Activated naive CD8-positive, alpha-beta T cell treated with anti-CD3 and anti-CD28 coated beads for 36 hours (primary cell): ENCODE measurements around the gene ZNF366. TPM values are rescaled to one million over a fixed set of nuclear protein-coding genes. Genes with fewer than 3 reads are reported as not detected.

Experiments
- DNase-seq: peaks from one replicate; pipeline ENCODE4 v3.0.0; 2021
- H3K27ac Mint-ChIP-seq: one replicate; pipeline ENCODE4 v1.8.0; 2022; ENCODE audit warnings: mild to moderate bottlenecking, moderate library complexity, mixed read lengths
- H3K27me3 Mint-ChIP-seq: one replicate; pipeline ENCODE4 v1.8.0; 2022; ENCODE audit warnings: mild to moderate bottlenecking, mixed read lengths
- H3K36me3 Mint-ChIP-seq: one replicate; pipeline ENCODE4 v1.8.0; 2021; ENCODE audit warnings: mild to moderate bottlenecking, mixed read lengths
- H3K4me1 Mint-ChIP-seq: one replicate; pipeline ENCODE4 v1.8.0; 2021; ENCODE audit warnings: mixed read lengths
- H3K4me3 Mint-ChIP-seq: one replicate; pipeline ENCODE4 v1.8.0; 2022; ENCODE audit warnings: mild to moderate bottlenecking, moderate library complexity, mixed read lengths
- H3K9me3 Mint-ChIP-seq: one replicate; pipeline ENCODE4 v1.8.0; 2022; ENCODE audit warnings: mixed read lengths
- total RNA-seq, 2 experiments: library from RNA; stranded (reverse); gene quantifications; one replicate each; pipeline ENCODE4 v1.2.3, GENCODE V29; 2021

The ZNF366 gene
- total RNA-seq, 2 experiments from 2014 or later = not detected

DNA sequence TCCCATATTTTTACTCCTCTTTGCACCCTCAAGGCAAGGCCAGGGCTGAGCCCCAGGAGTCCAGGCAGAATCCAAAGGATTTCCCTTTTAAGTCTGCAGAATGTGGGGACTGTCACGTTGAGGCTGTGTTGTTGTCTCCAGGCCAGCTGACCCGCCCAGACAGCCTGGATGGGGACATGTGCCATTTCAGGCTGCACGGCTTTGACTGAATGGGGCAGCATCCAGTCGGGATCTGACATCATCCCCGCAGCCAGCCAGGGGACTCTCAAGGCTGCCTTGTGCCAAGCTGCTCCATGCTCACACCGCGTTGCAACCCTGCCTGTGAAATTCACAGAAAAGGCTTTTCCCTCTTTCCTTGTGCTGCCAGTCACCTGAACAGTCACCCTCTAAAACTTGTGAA lies 2.2 kb upstream of the ZNF366 start:
- Mint-ChIP-seq H3K27me3 (peaks cover 29% of the 10 kb centered on the region), H3K4me3 (no peak overlapping the region), H3K9me3 (no peaks in the 10 kb centered on the region), H3K4me1 (peaks cover 12% of the 10 kb centered on the region), H3K27ac (no peak overlapping the region), H3K36me3 (no peaks in the 10 kb centered on the region)
- no peak for DNase-seq

DNA sequence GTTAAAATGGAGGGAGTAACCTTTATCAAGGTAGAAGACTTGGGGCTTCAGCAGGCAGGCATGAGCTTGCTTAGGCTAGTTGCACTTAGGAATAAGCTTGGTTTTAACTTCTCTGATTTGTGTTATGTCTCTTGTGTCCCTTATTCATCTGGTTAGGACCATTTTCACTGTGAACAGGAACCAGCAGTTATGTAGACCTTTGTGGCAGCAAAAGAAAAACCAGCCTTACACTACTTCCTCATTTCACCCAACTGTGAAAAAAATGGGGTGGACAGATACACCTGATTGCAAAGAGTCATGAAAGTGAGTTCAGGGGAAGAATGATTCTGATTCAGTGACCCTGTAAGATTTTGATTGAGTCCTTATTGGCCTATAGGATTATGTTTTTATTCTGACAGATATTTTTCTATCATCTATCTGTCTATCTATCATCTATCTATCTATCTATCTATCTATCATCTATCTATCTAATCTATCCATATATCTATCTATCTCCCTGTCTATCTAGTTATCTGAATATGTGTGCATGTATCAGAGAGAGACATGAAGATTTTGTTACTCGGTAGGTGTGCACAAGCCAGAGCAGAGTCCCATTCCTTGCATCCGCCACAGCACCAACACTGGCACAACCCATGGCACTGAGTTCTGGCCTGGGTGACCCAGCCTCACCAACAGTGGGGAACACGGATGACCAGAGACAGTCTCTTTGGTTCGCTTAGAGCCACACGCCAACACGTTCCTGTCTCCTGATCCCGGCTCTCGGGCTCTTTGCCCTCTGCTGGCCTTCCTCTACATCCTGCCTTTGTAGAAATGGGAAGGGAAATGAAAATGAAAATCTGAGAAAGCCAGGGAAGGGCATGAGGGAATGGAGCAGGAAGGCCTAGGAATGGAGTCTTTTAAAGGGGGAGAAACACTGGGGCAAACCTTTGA lies 1.3 kb upstream of the ZNF366 start:
- Mint-ChIP-seq H3K4me1 (peaks cover 12% of the 10 kb centered on the region), H3K4me3 (no peak overlapping the region), H3K36me3 (no peaks in the 10 kb centered on the region), H3K27me3 (peaks cover 29% of the 10 kb centered on the region), H3K9me3 (no peaks in the 10 kb centered on the region), H3K27ac (no peak overlapping the region)
- no peak for DNase-seq

DNA sequence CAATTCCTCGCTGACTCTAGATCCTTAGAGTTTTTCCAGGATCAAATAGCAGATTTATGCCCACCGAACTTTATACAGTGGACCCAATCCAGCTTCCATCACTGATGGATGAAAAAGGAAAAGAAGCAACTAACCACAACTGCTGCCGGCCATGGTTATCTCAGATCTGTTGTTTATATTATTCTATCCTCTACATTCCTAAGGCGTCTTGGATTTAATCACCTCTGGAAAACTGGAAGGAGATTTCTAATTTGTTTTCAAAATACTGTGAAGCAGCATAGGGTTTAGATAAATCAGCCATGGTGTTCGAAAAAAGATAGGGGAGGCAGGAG lies 663 bp upstream of the ZNF366 start:
- Mint-ChIP-seq H3K9me3 (no peaks in the 10 kb centered on the region), H3K27ac (no peak overlapping the region), H3K4me1 (peaks cover 12% of the 10 kb centered on the region), H3K27me3 (peaks cover 29% of the 10 kb centered on the region), H3K4me3 (no peak overlapping the region), H3K36me3 (no peaks in the 10 kb centered on the region)
- no peak for DNase-seq

GRCh38 chr5:72506158-72506549 lies 1.1 kb downstream of the ZNF366 start:
- H3K36me3 Mint-ChIP-seq = no peaks in the 10 kb centered on the region
- DNase-seq = no peak
- H3K27me3 Mint-ChIP-seq = peaks cover 21% of the 10 kb centered on the region
- peaks cover 8% of the 10 kb centered on the region for H3K4me1 Mint-ChIP-seq
- no peak overlapping the region for H3K27ac Mint-ChIP-seq
- H3K9me3 Mint-ChIP-seq = no peaks in the 10 kb centered on the region
- H3K4me3 Mint-ChIP-seq = no peak overlapping the region

DNA sequence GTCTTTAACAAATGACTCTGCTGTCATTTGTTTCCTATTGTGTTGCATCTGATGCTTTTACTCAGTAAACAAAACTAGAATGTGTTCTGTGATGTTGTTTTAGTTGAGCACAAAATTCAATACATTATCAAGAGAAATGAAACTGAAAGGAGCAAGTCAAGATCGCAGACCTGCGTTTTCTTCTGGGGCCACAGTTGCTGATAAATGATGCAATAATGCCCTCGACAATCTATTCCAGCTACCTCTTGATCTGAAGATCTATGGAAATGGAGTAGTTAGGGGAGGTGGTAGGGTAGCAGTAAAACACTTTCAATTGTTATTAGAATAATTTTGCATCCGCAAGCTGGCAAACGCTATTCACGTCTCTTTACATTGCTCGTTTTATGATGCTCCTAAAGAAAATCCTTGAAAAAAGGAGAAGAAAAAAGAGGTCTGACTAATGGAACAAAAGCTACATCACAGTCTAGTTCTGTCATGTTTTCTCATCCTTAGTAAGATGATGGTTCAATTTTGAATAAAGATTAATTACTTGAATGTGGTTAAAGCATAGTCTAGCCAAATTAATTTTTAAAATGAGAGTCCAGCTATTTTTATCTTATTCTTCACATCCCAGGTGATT lies 1.6 kb downstream of the ZNF366 start:
- no peak overlapping the region for H3K27ac Mint-ChIP-seq
- DNase-seq = no peak
- peaks cover 21% of the 10 kb centered on the region for H3K27me3 Mint-ChIP-seq
- H3K9me3 Mint-ChIP-seq = no peaks in the 10 kb centered on the region
- no peak overlapping the region for H3K4me3 Mint-ChIP-seq
- H3K4me1 Mint-ChIP-seq = peaks cover 5% of the 10 kb centered on the region
- H3K36me3 Mint-ChIP-seq = no peaks in the 10 kb centered on the region

DNA sequence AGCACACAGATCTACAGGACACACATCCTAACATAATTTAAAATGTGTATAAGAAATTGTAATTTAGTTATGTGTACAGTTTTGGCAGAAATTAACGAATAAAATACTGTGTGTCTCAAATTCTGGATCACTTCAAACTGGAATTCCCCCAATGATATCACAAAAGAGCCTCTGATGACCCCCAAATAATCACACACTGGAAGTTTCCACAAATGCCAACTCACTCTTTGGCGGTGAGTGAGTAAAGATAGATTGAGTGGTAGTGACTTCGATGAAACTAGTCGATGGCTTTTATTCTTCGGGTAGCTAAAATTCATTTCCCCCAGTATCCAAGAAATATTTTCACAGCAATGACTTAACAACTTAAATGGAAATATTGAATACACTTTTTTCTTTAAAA lies 2.2 kb downstream of the ZNF366 start:
- H3K27ac Mint-ChIP-seq = no peak overlapping the region
- H3K4me1 Mint-ChIP-seq = peaks cover 2% of the 10 kb centered on the region
- H3K4me3 Mint-ChIP-seq = no peak overlapping the region
- no peaks in the 10 kb centered on the region for H3K9me3 Mint-ChIP-seq
- DNase-seq = no peak
- H3K36me3 Mint-ChIP-seq = no peaks in the 10 kb centered on the region
- H3K27me3 Mint-ChIP-seq = peaks cover 21% of the 10 kb centered on the region

- Mint-ChIP-seq H3K4me3 (no peak overlapping the region), H3K27ac (no peak overlapping the region), H3K36me3 (no peaks in the 10 kb centered on the region), H3K4me1 (peaks cover 2% of the 10 kb centered on the region), H3K27me3 (peaks cover 27% of the 10 kb centered on the region), H3K9me3 (no peaks in the 10 kb centered on the region)
- no peak for DNase-seq
Measured at GRCh38 chr5:72503888-72504491, 3.2 kb downstream of the ZNF366 start.

- H3K27ac Mint-ChIP-seq = no peak overlapping the region
- peaks cover 21% of the 10 kb centered on the region for H3K27me3 Mint-ChIP-seq
- H3K4me1 Mint-ChIP-seq = peaks cover 2% of the 10 kb centered on the region
- H3K4me3 Mint-ChIP-seq = no peak overlapping the region
- no peaks in the 10 kb centered on the region for H3K9me3 Mint-ChIP-seq
- no peaks in the 10 kb centered on the region for H3K36me3 Mint-ChIP-seq
- DNase-seq = no peak
Measured at GRCh38 chr5:72501488-72501887, 5.7 kb downstream of the ZNF366 start.

- H3K4me1 Mint-ChIP-seq = no peaks in the 10 kb centered on the region
- H3K36me3 Mint-ChIP-seq = no peaks in the 10 kb centered on the region
- no peaks in the 10 kb centered on the region for H3K9me3 Mint-ChIP-seq
- H3K27ac Mint-ChIP-seq = no peak overlapping the region
- DNase-seq = no peak
- H3K27me3 Mint-ChIP-seq = peaks cover 23% of the 10 kb centered on the region
- H3K4me3 Mint-ChIP-seq = no peak overlapping the region
Measured at GRCh38 chr5:72499730-72500129, 7.5 kb downstream of the ZNF366 start.

GRCh38 chr5:72499090-72499489 lies 8.1 kb downstream of the ZNF366 start:
- no peak overlapping the region for H3K4me3 Mint-ChIP-seq
- H3K27ac Mint-ChIP-seq = no peak overlapping the region
- no peaks in the 10 kb centered on the region for H3K4me1 Mint-ChIP-seq
- DNase-seq = no peak
- no peaks in the 10 kb centered on the region for H3K36me3 Mint-ChIP-seq
- H3K27me3 Mint-ChIP-seq = peaks cover 21% of the 10 kb centered on the region
- H3K9me3 Mint-ChIP-seq = no peaks in the 10 kb centered on the region

DNA sequence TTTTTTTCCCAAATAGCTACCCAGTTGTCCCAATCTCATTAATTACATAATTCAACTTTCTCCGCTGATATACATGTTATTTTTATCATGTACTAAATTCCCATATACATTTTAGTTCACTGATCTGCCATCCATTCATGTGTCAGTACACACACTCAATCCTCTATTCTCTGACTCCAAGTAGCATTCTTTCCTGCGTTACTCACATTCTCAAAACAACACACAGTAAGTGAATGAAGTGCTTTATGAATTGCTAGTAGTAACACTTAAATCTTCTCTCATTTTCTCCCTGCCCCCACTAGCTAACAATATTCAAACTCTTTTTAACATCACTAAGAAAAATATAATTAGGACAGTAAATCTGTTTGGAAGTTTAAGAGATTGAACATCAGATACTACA lies 8.9 kb downstream of the ZNF366 start:
- DNase-seq = no peak
- H3K4me3 Mint-ChIP-seq = no peak overlapping the region
- no peaks in the 10 kb centered on the region for H3K9me3 Mint-ChIP-seq
- H3K27me3 Mint-ChIP-seq = peaks cover 21% of the 10 kb centered on the region
- no peak overlapping the region for H3K27ac Mint-ChIP-seq
- H3K36me3 Mint-ChIP-seq = no peaks in the 10 kb centered on the region
- H3K4me1 Mint-ChIP-seq = no peaks in the 10 kb centered on the region

- Mint-ChIP-seq H3K27ac (no peak overlapping the region), H3K36me3 (no peaks in the 10 kb centered on the region), H3K9me3 (no peaks in the 10 kb centered on the region), H3K4me1 (no peaks in the 10 kb centered on the region), H3K27me3 (peaks cover 21% of the 10 kb centered on the region), H3K4me3 (no peak overlapping the region)
- DNase-seq = no peak
Measured at GRCh38 chr5:72497823-72498222, 9.4 kb downstream of the ZNF366 start.

DNA sequence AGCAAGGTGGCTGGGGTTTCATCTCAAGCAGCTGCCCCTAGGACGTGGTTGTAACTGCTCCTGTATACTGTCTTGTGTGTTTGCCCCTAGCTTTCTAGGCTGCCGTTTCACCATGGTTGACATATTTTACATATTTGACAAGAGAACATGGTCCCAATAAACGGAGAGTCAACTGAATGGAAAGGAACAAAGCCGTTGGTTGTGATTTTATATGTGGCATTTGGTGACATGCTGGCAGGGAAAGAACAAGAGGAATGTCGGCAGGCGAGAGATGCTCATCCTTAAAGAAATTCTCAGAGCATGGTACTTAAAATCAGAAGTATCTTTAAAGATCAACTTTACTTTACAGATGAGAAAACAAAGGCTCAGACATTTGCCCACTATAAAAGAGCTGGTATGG lies 11.8 kb downstream of the ZNF366 start:
- no peaks in the 10 kb centered on the region for H3K4me1 Mint-ChIP-seq
- peaks cover 25% of the 10 kb centered on the region for H3K27me3 Mint-ChIP-seq
- DNase-seq = no peak
- no peak overlapping the region for H3K27ac Mint-ChIP-seq
- no peaks in the 10 kb centered on the region for H3K9me3 Mint-ChIP-seq
- no peak overlapping the region for H3K4me3 Mint-ChIP-seq
- no peaks in the 10 kb centered on the region for H3K36me3 Mint-ChIP-seq

DNA sequence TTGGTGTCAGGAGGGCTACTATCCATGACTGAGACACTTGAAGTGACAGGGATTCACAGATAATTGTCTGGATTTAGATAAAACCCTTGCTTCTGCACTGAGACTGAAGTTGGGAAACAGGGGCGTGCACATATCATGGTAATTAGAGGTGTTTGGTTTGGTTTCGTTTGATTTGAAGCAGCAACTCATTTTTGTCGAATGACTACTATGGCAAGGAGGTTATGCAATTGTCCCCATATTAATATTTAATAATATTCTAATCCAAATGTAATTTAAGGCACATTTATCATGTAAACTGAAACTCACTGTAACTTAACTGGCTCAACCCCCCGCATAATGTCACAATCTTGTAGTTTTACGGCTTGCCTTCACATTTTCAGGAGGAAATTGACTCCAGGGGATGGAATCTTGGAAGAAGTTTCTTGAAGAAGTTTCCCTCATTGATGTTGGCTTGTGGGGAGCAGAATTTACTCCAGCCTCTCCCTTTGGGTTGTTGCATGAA lies 12.5 kb downstream of the ZNF366 start:
- Mint-ChIP-seq H3K27ac (no peak overlapping the region), H3K9me3 (no peaks in the 10 kb centered on the region), H3K4me1 (no peaks in the 10 kb centered on the region), H3K36me3 (no peaks in the 10 kb centered on the region), H3K4me3 (no peak overlapping the region), H3K27me3 (peaks cover 21% of the 10 kb centered on the region)
- no peak for DNase-seq

GRCh38 chr5:72489536-72489935 lies 17.7 kb downstream of the ZNF366 start:
- no peaks in the 10 kb centered on the region for H3K4me1 Mint-ChIP-seq
- H3K9me3 Mint-ChIP-seq = no peaks in the 10 kb centered on the region
- no peak overlapping the region for H3K27ac Mint-ChIP-seq

More at GRCh38 chr5:72489536-72489935, 17.7 kb downstream of the ZNF366 start:
- peaks cover 11% of the 10 kb centered on the region for H3K27me3 Mint-ChIP-seq
- no peak for DNase-seq
- no peaks in the 10 kb centered on the region for H3K36me3 Mint-ChIP-seq
- no peak overlapping the region for H3K4me3 Mint-ChIP-seq
